OCI-LY3 (cell line): ENCODE measurements around the gene ADGRA3.

Source experiments
- H2AFZ ChIP-seq: fragments of 200-600, 300-600 bp; shearing (Covaris generic); 2 replicates; pipeline ENCODE4 v1.6.0; 2014; ENCODE audit warnings: antibody characterized with exemption, low read depth, low read length
- H3K27ac ChIP-seq: fragments of 200-600, 300-600 bp; sonication (generic); 2 replicates; pipeline ENCODE4 v1.5.1; 2014; ENCODE audit warnings: mild to moderate bottlenecking, low read length, moderate library complexity, mixed read lengths
- H3K27me3 ChIP-seq: fragments of 200-600, 300-600 bp; sonication (generic); 2 replicates; pipeline ENCODE4 v1.6.1; 2014; ENCODE audit warnings: low read depth, low read length, mixed read lengths
- H3K36me3 ChIP-seq: fragments of 200-600, 300-600 bp; sonication (generic); replicated peaks from 2 replicates; pipeline ENCODE3; 2014; ENCODE audit warnings: low read depth, low read length, mixed read lengths
- H3K4me1 ChIP-seq: fragments of 300-600, 200-600 bp; sonication (generic); 2 replicates; pipeline ENCODE4 v1.6.1; 2014; ENCODE audit warnings: low read length, mixed read lengths
- H3K4me2 ChIP-seq: fragments of 200-600, 300-600 bp; sonication (generic); 2 replicates; pipeline ENCODE4 v1.6.1; 2014; ENCODE audit warnings: low read length, mixed read lengths
- H3K4me3 ChIP-seq: fragments of 300-600, 200-600 bp; sonication (generic); 2 replicates; pipeline ENCODE4 v1.5.1; 2014; ENCODE audit warnings: antibody characterized with exemption, mild to moderate bottlenecking, low read length, moderate library complexity
- H3K79me2 ChIP-seq: fragments of 300-600, 200-600 bp; shearing (Covaris generic); 2 replicates; pipeline ENCODE4 v1.6.1; 2014; ENCODE audit warnings: mild to moderate bottlenecking, low read length, mixed read lengths
- H3K9ac ChIP-seq: fragments of 300-600, 200-600 bp; shearing (Covaris generic); 2 replicates; pipeline ENCODE4 v1.6.0; 2014; ENCODE audit warnings: mild to moderate bottlenecking, low read length, moderate library complexity
- H3K9me3 ChIP-seq: fragments of 200-600, 300-600 bp; shearing (Covaris generic); 2 replicates; pipeline ENCODE4 v1.6.1; 2014; ENCODE audit warnings: low read length, mixed read lengths; ENCODE audit not compliant: insufficient read depth
- H4K20me1 ChIP-seq: fragments of 200-600, 300-600 bp; sonication (generic); 2 replicates; pipeline ENCODE4 v1.6.1; 2016; ENCODE audit warnings: low read length, mixed read lengths; ENCODE audit not compliant: insufficient read depth
- EZH2phosphoT487 ChIP-seq: fragments of 200-600 bp; shearing (Covaris generic); IDR thresholded peaks from 2 replicates; pipeline ENCODE4 v1.6.1; 2018; ENCODE audit warnings: antibody characterized with exemption, mixed run types, low read depth
- TF ChIP-seq, protein P1 (sequence below): fragments of 200-600, 300-600 bp; sonication (generic); IDR thresholded peaks from 2 replicates; pipeline ENCODE4 v1.5.1; 2014; ENCODE audit warnings: antibody characterized with exemption, low read length, low read depth

The ADGRA3 gene

DNA sequence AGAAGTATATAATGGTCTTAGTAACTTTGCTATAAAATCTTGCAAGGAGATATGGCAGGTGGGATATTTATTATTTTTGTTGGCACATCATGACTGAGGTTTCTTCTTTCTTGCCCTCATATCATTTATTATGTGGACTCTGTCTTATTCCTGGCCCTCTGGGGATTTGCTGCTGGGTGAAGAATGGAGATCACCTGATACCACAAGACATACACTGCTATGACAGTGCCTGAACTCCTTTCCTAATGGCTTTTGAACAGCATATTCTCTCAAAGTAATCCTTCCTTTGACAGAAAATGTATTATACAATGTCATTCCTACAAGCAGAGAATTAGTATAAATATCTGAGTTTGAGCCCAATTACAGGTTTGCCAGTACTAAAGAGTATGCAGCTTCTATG lies 22.0 kb upstream of the ADGRA3 start:
- Histone ChIP-seq H3K9me3 (peaks cover 18% of the 10 kb centered on the region; the same call in 1 of the 2 replicates), H3K79me2 (no peaks in the 10 kb centered on the region), H2AFZ (no peak overlapping the region), H4K20me1 (no peaks in the 10 kb centered on the region), H3K27ac (no peak overlapping the region), H3K4me2 (no peak overlapping the region), H3K4me1 (no peaks in the 10 kb centered on the region), H3K27me3 (no peaks in the 10 kb centered on the region), H3K9ac (no peak overlapping the region), H3K36me3 (no peaks in the 10 kb centered on the region), H3K4me3 (no peak overlapping the region)
- no peak for TF ChIP-seq EZH2phosphoT487
- TF ChIP-seq, protein P1, sequence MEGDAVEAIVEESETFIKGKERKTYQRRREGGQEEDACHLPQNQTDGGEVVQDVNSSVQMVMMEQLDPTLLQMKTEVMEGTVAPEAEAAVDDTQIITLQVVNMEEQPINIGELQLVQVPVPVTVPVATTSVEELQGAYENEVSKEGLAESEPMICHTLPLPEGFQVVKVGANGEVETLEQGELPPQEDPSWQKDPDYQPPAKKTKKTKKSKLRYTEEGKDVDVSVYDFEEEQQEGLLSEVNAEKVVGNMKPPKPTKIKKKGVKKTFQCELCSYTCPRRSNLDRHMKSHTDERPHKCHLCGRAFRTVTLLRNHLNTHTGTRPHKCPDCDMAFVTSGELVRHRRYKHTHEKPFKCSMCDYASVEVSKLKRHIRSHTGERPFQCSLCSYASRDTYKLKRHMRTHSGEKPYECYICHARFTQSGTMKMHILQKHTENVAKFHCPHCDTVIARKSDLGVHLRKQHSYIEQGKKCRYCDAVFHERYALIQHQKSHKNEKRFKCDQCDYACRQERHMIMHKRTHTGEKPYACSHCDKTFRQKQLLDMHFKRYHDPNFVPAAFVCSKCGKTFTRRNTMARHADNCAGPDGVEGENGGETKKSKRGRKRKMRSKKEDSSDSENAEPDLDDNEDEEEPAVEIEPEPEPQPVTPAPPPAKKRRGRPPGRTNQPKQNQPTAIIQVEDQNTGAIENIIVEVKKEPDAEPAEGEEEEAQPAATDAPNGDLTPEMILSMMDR: no peak

DNA sequence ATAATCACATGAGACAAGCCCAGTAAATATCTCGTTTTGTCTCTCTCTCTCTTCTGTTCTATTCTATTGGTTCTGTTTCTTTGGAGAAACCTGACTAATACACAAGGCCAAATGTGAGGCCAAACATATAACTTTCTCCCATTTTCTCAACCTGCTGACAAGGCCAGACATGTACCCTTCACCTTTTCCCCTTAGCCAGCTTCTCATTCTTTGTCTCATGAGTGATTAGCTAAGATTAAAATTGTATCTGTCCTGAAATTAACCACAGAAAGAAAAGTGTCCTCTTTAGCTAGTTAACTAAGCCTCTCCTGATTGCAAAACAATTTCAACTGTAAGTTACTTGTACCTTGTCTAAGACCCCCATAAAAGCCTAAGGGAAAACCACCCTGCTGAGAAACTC lies 18.5 kb upstream of the ADGRA3 start:
- peaks cover 24% of the 10 kb centered on the region; the same call in 1 of the 2 replicates for H3K9me3 ChIP-seq
- H3K9ac ChIP-seq: no peak overlapping the region
- H2AFZ ChIP-seq: no peak overlapping the region
- H3K4me3 ChIP-seq: no peak overlapping the region
- no peaks in the 10 kb centered on the region for H3K4me1 ChIP-seq
- no peaks in the 10 kb centered on the region for H3K27me3 ChIP-seq
- H3K36me3 ChIP-seq: no peaks in the 10 kb centered on the region
- H3K27ac ChIP-seq: no peak overlapping the region
- H3K79me2 ChIP-seq: no peaks in the 10 kb centered on the region
- no peaks in the 10 kb centered on the region for H4K20me1 ChIP-seq
- H3K4me2 ChIP-seq: no peak overlapping the region
- no peak for TF ChIP-seq EZH2phosphoT487
- TF ChIP-seq, protein P1: no peak

DNA sequence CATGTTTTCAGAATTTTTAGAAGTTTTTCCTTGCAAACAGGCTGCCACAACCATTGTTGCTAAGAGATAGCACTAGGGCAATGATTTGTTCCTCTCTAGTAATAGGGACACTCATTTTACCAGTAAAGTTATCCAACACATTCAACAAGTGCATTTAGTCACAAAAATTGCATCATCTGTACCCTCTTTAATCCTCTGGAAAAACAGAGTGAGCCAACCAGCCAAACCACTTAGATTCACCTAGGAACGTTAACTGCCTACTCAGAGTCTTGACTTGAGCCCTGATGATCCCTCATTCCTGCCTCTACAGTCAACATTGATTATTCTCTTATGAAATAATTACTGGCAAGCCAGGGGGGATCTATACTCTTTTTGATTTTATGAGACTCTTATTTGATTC lies 17.0 kb upstream of the ADGRA3 start:
- Histone ChIP-seq H3K27ac (no peak overlapping the region), H3K4me1 (no peaks in the 10 kb centered on the region)

DNA sequence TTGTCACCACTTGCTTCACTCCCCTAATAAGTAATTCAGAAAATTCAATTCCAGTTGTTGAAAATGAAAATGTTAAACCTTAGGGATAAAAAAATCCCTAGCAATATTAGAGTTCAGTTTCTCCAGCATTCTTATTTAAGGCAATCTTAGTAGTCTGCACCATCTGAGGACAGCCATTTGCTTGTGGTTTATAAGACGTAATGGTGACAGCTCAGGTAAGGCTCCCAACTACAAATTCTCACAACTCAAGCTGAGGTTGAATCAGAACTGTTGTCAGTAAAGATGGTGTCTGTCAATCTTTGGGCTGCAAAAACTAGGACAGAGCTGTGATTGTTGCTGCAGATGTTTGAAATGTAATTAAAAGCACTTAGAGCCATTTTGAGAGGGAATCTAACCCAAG lies 16.3 kb upstream of the ADGRA3 start:
- Histone ChIP-seq H3K9ac (no peak overlapping the region), H3K27ac (no peak overlapping the region), H3K79me2 (no peaks in the 10 kb centered on the region), H3K4me3 (no peak overlapping the region), H3K4me1 (no peaks in the 10 kb centered on the region), H3K36me3 (no peaks in the 10 kb centered on the region), H3K9me3 (peaks cover 24% of the 10 kb centered on the region; the same call in 1 of the 2 replicates), H4K20me1 (no peaks in the 10 kb centered on the region), H3K27me3 (no peaks in the 10 kb centered on the region), H3K4me2 (no peak overlapping the region), H2AFZ (no peak overlapping the region)
- TF ChIP-seq, protein P1: no peak
- TF ChIP-seq EZH2phosphoT487: no peak

More for the DNA sequence above, 17.0 kb upstream of the ADGRA3 start:
- Histone ChIP-seq H3K4me2 (no peak overlapping the region), H3K4me3 (no peak overlapping the region), H3K79me2 (no peaks in the 10 kb centered on the region), H4K20me1 (no peaks in the 10 kb centered on the region), H3K36me3 (no peaks in the 10 kb centered on the region), H3K9ac (no peak overlapping the region), H2AFZ (no peak overlapping the region), H3K9me3 (peaks cover 24% of the 10 kb centered on the region; the same call in 1 of the 2 replicates), H3K27me3 (no peaks in the 10 kb centered on the region)
- no peak for TF ChIP-seq EZH2phosphoT487
- TF ChIP-seq, protein P1: no peak
